Measurements from ENCODE around the gene NXPH2. TPM values are rescaled to one million over a fixed set of nuclear protein-coding genes. Genes with fewer than 3 reads are reported as not detected.

NXPH2 gene
- total and polyA plus RNA-seq, 10 donors, result not detected

- WGBS, 5 donors, result 76 to 89% (median 83%) methylated on average over 7 of the region's 7 CpGs
- no peaks in the 10 kb centered on the region for H3K27me3 ChIP-seq (replicated peaks in 1 of 7)
- H3K9me3 ChIP-seq, result no peaks in the 10 kb centered on the region
- no peaks in the 10 kb centered on the region for H3K36me3 ChIP-seq
- H3K27ac ChIP-seq, result no peak overlapping the region
- H3K4me1 ChIP-seq, result no peaks in the 10 kb centered on the region
- no peak overlapping the region for H3K4me3 ChIP-seq
- intact Hi-C loops (cut with DNase I; ENCODE audit: low total_unique reads), result no loop called here
- DNase-seq, result no peak
- TF ChIP-seq POLR2AphosphoS5 (IDR thresholded peaks at IDR 0.05), result no peak
- no peak for TF ChIP-seq POLR2A (IDR thresholded peaks at IDR 0.05)
- TF ChIP-seq CTCF (IDR thresholded peaks at IDR 0.05 in 8 of 11, conservative IDR thresholded peaks at IDR 0.05 in 3 of 11), result no peak
Measured at GRCh38 chr2:138723196-138723987, 56.8 kb downstream of the NXPH2 start.

- WGBS, 5 donors, result 73 to 83% (median 75%) methylated on average over 4 of the region's 4 CpGs
Measured at GRCh38 chr2:138722316-138722715, 57.9 kb downstream of the NXPH2 start.

GRCh38 chr2:138720035-138720838 lies 60.0 kb downstream of the NXPH2 start:
- Histone ChIP-seq H3K9me3 (no peaks in the 10 kb centered on the region), H3K27ac (no peak overlapping the region), H3K4me3 (no peak overlapping the region), H3K36me3 (no peaks in the 10 kb centered on the region), H3K27me3 (replicated peaks in 1 of 7) (no peaks in the 10 kb centered on the region), H3K4me1 (no peaks in the 10 kb centered on the region)
- DNase-seq, result no peak
- intact Hi-C loops (cut with DNase I; ENCODE audit: low total_unique reads), result no loop called here
- WGBS, 5 donors, result 78 to 92% (median 87%) methylated on average over 11 of the region's 11 CpGs
- no peak for TF ChIP-seq POLR2AphosphoS5 (IDR thresholded peaks at IDR 0.05)
- TF ChIP-seq CTCF (IDR thresholded peaks at IDR 0.05 in 8 of 11, conservative IDR thresholded peaks at IDR 0.05 in 3 of 11), result no peak
- no peak for TF ChIP-seq POLR2A (IDR thresholded peaks at IDR 0.05)

More at GRCh38 chr2:138722316-138722715, 57.9 kb downstream of the NXPH2 start:
- Histone ChIP-seq H3K9me3 (no peaks in the 10 kb centered on the region), H3K4me1 (no peaks in the 10 kb centered on the region), H3K27me3 (replicated peaks in 1 of 7) (no peaks in the 10 kb centered on the region), H3K27ac (no peak overlapping the region), H3K36me3 (no peaks in the 10 kb centered on the region), H3K4me3 (no peak overlapping the region)
- no peak for DNase-seq
- intact Hi-C loops (cut with DNase I; ENCODE audit: low total_unique reads), result no loop called here
- TF ChIP-seq POLR2A (IDR thresholded peaks at IDR 0.05), result no peak
- no peak for TF ChIP-seq CTCF (IDR thresholded peaks at IDR 0.05 in 8 of 11, conservative IDR thresholded peaks at IDR 0.05 in 3 of 11)
- no peak for TF ChIP-seq POLR2AphosphoS5 (IDR thresholded peaks at IDR 0.05)

GRCh38 chr2:138718405-138718804 lies 61.8 kb downstream of the NXPH2 start:
- no peak for DNase-seq
- Histone ChIP-seq H3K27ac (no peak overlapping the region), H3K36me3 (no peaks in the 10 kb centered on the region), H3K9me3 (no peaks in the 10 kb centered on the region), H3K4me3 (no peak overlapping the region), H3K27me3 (replicated peaks in 1 of 7) (no peaks in the 10 kb centered on the region), H3K4me1 (no peaks in the 10 kb centered on the region)
- intact Hi-C loops (cut with DNase I; ENCODE audit: low total_unique reads), result no loop called here
- TF ChIP-seq POLR2AphosphoS5 (IDR thresholded peaks at IDR 0.05) (no peak), POLR2A (IDR thresholded peaks at IDR 0.05) (no peak), CTCF (IDR thresholded peaks at IDR 0.05 in 8 of 11, conservative IDR thresholded peaks at IDR 0.05 in 3 of 11) (no peak)

Measured in spleen (tissue), 11 donors.